Limb (tissue), 2 donors: ENCODE data around the gene ACTL7A.
"Not testable (repeated sequence)": the region's sequence is repeated elsewhere in the genome, so short reads cannot be mapped to it uniquely, and the experiment has no call there.

Source experiments
- DNase-seq, 2 donors: peaks; one replicate each; pipeline ENCODE4 v3.0.0-alpha.2; 2016; ENCODE audit errors: extremely low spot score in 2 of 2

Gene ACTL7A

DNA sequence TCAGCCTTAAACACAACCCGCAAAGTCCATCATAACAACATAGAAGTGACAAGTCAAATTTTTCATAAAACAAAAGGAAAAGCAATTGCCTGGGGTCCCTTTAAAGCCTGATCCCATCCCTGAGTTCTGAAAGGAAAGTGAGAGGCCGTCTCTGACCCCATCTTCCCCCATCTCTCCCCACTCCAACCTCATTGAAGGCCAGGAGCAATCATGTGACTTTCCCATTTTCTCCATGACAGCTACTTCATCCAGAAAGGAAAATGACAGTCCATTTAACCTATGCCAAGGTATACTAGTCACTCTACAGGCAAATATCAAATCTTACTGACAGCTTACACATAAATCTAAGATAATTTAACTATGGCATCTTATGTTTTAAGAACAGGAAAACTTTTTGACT lies 15.5 kb downstream of the ACTL7A start:
- no peak for DNase-seq

DNA sequence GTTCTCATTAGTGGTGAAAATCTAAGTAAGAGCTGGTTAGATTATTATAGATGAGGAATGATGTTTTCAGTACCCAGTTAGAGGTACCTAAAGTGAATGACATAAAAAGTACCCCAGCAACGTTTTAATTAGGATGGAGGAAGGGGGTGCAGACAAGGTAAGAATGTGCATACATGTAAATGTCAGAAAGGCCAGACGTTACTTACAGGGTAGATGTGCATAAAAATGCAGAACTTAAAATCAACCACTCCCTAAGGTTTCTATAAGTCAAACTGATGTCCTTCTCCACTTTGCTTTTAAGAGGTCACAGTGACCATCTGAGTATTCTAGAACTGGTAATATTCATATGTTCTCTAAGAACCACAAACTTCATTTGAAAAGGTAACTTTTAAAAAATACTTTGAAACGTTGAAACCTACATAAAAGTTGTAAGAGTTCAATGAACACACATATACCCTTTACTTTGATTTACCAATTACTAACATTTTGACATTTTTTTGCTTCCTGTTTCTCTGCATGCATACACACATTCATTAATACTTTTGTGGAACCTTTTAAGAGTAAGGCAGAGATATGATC lies 18.8 kb downstream of the ACTL7A start:
- no peak for DNase-seq

DNA sequence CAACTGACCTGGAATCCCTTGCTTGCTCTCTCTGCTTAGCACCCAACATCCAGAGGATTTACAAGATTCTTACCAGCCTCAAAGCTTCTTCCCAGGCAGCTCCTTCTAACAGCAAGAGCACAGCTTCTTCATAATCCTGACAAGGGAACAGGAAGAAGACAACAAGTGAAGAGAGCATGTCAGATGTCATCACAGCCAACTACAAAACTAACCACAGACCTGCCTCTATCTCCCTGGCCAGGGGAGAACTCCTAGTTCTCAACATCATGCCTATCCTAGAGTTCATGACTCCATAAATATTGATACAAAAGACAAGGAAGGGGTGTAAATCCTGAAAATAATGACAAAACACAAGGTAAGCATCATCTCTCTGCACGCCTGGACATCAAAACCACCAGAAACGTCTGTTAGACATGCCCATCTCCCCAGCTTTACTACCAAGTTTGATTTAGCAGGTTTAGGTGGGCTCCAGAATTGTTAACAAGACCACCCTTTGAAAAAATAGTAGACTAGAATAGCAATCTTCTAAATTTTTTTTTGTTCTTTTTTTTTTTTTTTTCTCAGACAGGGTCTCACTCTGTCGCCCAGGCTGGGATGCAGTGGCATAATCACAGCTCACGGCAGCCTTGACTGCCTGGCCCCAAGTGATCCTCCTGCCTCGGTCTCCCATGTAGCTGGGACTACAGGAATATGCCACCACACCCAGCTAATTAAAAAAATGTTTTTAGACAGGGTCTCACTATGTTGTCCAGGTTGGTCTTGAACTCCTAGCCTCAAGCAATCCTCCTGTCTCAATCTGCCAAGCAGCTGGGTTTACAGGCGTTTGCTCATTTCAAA lies 20.2 kb downstream of the ACTL7A start:
- DNase-seq = no peak

DNA sequence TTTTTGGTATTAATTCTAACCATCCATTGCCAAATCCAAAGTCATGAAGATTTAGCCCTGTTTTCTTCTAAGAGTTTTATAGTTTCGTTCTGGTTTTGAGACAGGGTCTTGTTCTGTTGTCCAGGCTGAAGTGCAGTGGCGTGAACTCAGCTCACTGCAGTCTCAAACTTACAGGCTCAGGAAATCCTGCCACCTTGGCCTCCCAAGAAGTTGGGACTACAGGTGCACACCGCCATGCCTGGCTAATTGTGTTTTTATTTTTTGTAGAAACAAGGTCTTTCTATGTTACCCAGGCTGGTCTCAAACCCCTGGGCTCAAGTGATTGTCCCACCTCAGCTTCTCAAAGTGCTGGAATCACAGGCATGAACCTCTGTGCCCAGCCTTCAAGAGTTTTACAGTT lies 21.0 kb downstream of the ACTL7A start:
- no peak for DNase-seq

DNA sequence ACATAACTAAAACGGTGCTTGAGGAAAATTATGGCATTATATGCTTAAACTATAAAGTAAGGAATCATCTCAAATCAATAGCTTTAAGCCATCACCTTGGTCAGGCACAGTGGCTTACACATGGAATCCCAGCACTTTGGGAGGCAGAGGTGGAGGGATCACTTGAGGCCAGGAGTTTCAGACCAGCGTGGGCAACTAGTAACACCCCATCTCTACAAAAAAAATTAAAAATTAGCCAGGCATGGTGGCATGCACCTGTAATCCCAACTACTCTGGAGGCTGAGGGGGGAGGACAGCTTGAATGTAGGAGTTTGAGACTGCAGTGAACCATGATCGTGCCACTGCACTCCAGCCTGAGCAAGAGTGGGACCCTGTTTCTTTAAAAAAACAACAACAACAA lies 22.6 kb downstream of the ACTL7A start:
- DNase-seq = no peak

DNA sequence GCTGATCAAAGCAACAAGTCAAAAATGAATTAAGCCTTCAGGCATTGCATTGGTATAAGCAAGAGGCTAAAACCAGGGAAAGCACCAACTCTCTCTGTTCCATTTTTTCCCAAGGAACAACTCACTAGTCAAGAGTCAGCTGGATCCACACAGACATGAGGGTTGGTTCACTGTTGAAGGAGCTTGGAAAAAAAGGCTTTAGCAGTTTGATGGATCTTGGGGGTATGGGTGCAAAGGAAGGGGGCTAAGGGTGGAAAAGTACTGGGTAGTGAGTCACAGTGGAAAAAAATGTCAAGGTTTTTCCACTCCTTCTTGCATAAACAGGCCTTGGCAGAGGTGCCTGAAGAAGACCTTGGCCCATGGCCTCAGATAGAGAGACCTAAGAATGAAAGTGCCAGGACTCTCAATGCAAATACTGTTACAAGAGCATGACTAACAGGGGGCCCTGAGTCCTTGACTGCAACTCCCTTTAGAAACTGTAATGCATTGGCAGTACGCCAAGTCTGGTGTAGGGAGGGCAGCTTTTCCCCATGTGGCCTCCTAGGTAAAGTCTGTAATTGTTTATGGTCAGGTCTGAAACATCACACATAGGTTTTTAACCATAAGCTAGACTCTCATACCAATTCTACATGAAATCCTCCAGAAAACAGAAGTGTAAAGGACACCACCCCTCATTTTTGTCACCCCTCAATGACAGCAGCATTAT lies 23.7 kb downstream of the ACTL7A start:
- no peak for DNase-seq

DNA sequence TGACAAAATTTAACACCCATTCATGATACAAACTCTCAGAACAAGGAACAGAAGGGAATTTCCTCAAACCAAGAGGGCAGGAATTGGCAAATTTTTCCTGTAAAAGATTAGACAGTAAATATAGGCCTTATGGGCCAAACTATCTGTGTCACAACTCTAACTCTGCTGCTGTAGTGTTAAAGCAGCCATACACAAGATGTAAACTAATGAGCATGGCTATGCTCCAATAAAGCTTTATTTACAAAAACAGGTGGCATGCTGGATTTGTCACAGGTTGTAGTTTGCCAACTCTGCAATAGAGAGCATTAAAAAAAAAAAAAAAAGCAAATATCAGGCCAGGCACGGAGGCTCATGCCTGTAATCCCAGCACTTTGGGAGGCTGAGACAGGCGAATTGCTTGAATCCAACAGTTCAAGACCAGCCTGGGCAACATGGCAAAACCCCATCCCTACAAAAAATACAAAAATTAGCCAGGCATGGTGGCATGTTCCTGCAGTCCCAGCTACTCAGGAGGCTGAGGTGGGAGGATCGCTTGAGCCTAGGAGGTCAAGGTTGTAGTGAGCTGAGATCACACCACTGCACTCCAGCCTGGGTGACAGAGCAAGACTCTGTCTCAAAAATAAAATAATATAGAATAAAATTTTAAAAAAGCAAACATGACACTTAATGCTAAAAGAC lies 24.7 kb downstream of the ACTL7A start:
- not testable (repeated sequence) for DNase-seq

DNA sequence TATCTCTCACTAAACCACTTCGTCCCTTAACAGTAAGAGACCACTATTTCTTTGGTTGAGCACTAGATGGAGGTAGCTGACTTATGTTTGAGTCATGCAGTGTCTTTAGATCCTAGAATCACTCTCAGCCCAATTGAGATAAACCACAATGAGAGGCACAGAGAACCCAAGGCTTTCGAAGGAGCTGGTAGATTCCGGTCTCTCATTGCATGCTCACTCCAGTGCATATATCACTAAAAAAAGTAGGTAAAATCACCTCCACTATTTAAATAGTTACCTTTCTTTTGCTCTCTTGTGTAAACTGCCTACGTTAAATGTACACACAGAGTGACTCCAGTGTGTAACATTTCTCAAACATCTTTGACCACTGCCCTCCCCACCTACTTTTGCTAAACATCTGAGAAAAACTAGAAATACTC lies 27.6 kb downstream of the ACTL7A start:
- peak in 1 of 2 donors; percentile 5 for DNase-seq

DNA sequence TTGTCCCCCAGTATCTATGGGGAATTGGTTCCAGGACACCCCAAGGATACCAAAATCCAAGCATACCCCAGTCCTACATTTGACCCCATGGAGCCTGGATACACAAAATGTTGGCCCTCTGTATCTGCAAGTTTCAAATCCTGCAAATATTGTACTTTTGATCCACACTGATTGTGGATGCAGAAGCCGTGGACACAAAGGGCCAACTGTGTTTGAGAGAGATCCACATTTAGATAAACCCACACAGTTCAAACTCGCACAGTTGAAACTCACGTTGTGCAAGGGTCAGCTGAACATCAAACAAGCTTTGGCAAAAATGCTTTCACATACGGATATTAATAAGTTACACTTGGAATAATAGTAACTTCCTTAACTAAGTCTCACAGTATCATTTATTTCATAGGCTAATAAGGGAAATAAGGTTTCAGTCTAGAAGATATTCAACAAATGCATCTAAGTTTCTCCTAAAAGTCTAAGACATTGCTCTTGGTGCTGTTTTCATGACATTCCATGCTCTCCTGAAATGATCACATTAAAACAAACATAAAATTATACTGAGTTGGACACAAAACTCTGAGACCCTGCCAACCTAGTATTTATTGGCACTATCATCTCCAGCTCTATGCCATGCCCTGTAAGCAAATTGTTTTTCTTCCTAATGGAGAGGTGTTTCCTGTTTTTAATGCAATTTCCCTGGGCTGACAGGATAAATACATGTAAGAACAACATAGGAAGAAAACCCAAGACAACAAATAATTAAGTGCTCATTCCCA lies 32.3 kb downstream of the ACTL7A start:
- no peak for DNase-seq

DNA sequence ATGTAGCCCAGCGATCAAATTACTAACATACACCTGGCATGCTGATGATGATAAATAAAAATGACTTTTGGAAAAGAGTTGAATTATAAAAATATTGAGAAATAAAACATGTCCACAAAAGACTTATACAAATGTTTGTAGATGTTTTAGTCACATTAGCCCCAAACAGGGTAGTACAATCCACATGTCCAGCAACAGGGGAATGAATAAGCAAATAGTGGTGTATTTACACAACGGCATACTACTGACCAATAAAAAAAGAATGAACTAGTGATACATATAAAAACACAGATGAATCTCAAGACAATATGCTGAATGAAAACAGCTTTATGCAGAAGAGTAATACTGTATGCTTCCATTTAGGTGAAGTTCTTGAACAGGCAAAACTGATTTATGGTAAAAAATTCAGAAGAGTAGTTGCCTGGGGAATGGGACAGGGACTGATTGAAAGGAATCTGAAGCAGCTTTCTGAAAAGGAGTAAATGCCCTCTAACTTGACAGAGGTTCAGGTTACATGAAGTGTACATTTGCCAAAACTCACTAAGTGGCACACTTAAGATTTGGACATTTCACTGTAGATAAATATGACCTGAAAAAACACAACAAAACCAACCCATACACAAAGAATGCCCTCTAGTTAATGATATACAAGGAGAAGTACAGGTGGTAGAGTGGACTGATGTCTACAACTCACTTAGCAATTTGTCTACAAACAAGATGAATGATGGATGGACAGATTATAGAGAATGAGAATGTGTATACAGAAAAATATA lies 35.4 kb downstream of the ACTL7A start:
- no peak for DNase-seq

DNA sequence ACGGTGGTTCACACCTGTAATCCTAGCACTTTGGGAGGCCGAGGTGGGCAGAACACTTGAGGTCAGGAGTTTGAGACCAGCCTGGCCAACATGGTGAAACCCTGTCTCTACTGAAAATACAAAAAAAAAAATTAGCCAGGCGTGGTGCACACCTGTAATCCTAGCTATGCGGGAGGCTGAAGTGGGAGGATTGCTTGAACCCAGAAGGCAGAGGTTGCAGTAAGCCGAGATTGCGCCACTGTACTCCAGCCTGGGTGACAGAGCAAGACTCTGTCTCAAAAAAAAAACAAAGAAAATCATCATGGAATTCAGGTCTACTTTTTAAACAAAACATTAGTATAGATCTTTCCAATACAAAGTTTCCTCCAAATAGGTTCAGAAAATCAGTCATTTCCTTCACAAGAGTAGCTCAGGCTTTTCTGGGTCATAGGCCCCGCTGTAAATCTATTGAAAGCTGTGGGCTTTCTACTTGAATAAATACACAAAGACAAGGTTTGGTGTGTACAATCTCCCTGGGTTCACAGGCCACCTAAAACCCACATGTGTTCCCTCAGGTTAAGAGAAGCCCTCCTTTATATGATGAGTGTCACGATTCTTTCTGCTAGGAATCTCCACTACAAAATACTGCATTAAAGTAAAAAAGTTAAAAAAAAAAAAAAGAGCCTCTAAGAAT lies 37.1 kb downstream of the ACTL7A start:
- DNase-seq = not testable (repeated sequence)

DNA sequence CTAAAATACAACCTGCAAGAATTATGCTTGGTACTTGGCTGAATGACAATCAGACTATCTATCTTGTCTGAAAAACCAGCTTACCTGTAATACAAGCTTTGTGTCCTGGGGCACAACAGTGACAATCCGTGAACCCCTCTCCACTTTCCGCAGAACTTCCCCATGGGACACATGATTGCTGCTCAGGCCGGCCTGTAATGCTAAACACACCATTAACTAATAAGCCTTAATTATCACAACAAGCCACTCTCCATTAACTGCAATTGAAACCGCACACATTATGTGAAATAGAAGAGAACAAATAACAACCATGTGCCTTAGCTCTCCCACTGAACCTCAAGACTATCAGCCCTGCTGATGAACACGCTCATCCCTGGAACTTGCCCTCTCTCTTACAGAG lies 38.1 kb downstream of the ACTL7A start:
- no peak for DNase-seq

DNA sequence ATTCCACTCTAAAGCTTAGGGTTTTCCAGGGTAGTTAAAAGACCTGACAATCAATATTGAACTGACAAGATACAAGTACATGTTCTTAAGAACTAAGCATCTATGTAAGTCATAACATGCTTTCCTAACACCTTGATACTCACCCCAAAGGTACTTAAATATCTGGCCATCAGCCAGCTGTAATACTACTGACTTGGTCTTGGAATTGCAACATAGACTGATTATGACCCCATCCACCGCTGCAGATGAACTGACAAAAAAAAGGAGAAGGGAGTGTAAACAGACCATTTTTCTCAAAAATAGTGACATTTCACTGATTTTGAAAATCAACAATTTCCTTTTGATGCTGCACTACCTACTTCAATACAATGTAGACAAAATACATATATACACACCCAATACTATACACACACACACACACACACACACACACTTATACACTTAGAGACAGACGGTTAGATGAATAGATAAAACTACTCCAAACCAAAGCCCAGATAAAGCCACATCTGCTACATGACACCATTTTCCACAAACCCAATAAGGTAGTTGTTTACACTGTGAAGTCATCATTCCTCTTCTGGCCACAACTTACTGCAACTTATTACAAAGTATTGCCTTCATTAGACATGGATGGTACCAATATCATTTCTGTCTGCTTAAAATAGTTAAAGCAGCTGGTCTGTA lies 41.5 kb downstream of the ACTL7A start:
- no peak for DNase-seq

DNA sequence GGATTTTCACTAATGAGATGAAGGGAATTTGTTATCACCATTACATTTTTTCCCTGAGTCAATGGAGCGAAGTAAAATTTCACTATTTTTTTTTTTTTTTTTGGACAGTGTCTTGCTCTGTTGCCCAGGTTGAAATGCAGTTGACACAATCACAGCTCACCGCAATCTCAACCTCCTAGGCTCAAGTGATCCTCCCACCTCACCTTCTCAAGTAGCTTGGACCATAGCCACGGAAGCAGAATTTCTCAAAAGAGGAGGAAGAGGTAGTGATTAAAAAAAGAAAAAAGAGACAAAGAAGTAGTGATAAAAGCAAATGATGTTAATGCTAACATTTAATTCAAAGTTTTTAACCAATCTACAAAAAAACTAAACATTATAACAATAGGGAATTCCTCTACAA lies 42.1 kb downstream of the ACTL7A start:
- no peak for DNase-seq

DNA sequence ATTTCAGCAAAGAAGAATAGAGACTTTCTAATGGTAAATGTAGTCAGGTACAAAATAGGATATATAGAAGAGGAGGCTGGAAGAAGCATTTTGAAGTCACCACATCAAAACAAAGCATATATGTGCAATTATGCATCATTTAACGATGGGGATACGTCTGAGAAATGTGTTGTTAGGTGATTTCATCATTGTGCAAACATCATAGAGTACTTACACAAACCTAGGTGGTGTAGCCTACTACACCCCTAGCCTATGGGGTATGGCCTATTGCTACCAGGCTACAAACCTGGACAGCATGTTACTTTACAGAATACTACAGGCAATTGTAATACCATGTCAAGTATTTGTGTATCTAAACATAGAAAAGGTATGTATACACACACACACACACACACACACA lies 43.4 kb downstream of the ACTL7A start:
- DNase-seq = no peak

DNA sequence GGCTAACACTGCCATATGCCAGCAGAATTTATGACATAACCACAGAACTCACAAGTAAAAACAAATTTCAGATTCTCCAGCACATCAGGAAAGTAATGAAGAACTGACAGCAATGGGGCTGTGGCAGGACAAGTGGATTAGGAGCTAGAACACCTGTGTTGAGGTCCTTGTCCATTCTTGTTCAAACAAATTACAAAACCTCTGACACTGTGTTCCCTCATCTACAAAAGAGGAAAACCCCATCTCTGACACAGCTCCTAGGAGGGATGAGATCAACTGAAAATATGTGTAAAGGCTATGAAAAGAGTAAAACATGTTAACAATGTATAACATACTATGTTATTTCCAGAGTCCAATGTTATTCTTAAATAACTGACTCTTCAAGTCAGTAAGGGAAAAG lies 48.3 kb downstream of the ACTL7A start:
- DNase-seq = no peak

DNA sequence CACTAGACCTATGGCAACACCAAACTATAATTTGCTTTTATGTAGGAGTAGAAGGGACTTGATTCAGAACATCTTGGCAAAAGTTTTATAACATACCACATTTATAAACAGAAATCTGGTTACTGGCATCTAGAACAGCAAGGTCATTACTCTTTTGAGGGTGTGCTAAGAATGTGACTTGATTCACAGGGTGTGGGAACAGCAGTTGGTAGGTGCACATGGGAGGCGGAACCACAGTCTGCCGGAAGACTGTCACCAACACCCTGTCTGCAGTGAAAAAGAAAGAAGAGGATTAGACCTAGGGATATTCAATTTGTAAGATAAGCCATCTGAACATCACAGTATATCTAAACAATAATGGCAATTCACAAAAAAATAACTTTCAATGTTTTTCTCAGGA lies 48.8 kb downstream of the ACTL7A start:
- DNase-seq = no peak

DNA sequence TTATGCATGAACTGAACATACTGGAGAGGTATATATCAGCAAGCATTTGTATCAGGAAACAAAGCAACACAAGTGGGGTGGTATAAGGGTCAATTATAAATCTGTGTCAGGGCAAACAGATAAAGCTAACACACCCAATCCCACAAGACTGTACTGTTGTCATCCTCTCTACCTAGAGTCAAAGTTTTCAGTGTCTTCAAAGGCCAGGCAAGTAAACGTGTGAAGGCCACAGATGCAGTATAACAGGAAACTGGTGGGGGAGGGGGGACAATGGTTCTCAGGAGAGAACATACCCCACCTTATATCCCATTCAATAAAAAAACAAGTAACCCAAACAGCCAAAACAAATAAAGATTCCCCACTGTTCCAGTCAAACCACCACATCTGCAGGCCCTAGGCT lies 49.8 kb downstream of the ACTL7A start:
- DNase-seq = no peak
